GM12891 (cell line): ENCODE measurements around the gene DENND6A.
A peak's percentile ranks its signal among the peaks of the same experiment; 100 is the strongest.
"Not testable (repeated sequence)": the region's sequence is repeated elsewhere in the genome, so short reads cannot be mapped to it uniquely, and the experiment has no call there.

Experiments used
- DNase-seq: peaks from one replicate; pipeline ENCODE4 v3.0.0; 2011; ENCODE audit warnings: low spot score; ENCODE audit not compliant: insufficient read length
- FAIRE-seq: peaks from 2 replicates; lab custom pipeline; 2011; peaks lifted over from hg19 to GRCh38; lab: Jason Lieb, UNC
- PAX5 ChIP-seq: IDR thresholded peaks from 2 replicates; pipeline ENCODE4 v1.6.1; 2011; ENCODE audit warnings: low read length, moderate library complexity, mild to moderate bottlenecking; ENCODE audit not compliant: insufficient read depth, severe bottlenecking
- POLR2A ChIP-seq: IDR thresholded peaks from 2 replicates; pipeline ENCODE4 v1.6.1; 2011; ENCODE audit warnings: low read depth, low read length, control low read depth
- POLR2AphosphoS5 ChIP-seq: IDR thresholded peaks from 2 replicates; pipeline ENCODE4 v1.6.1; 2011; ENCODE audit warnings: low read depth, low read length, control low read depth
- POU2F2 ChIP-seq: IDR thresholded peaks from 2 replicates; pipeline ENCODE4 v1.6.1; 2011; ENCODE audit warnings: low read depth, mild to moderate bottlenecking, control low read depth, low read length, moderate library complexity
- SPI1 ChIP-seq: IDR thresholded peaks from 2 replicates; pipeline ENCODE4 v1.6.1; 2011; ENCODE audit warnings: low read depth, low read length, control low read depth
- TAF1 ChIP-seq: IDR thresholded peaks from 2 replicates; pipeline ENCODE4 v1.6.1; 2011; ENCODE audit warnings: low read depth, low read length, control low read depth

The DENND6A gene

DNA sequence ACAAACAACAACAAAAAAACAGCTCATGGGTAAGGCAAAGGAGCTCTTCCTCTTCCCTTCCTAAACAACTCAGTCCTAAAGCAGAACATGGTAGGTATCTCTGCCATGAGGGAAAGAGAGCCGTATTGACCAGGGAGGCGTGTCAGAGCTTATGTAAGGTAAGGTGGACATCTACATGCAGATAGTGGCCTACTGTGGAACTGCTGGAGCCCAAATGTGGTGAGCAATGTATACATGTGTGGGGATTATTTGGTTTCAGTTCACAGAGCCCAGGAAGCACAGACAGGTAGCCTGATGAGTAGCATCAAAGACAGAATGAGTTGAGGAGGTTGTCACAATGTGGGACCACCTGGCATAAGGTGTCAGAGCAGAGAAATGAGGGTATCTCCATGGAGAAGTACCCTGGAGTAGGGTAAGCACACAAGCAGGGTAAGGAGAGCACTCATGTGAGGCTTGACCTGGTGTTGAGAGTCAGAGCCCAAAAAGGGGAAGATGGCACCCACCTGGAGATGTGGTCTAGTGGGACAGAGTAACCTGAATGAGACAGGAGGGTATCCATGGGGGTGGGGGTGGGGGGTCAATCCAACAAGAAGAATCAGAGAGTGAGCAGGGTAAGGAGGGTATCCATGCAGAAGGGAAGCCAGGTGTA, 45.5 kb downstream of the DENND6A start:
- TF ChIP-seq SPI1 (no peak), TAF1 (no peak)
- no peak for DNase-seq
- peak; percentile 79 for FAIRE-seq

DNA sequence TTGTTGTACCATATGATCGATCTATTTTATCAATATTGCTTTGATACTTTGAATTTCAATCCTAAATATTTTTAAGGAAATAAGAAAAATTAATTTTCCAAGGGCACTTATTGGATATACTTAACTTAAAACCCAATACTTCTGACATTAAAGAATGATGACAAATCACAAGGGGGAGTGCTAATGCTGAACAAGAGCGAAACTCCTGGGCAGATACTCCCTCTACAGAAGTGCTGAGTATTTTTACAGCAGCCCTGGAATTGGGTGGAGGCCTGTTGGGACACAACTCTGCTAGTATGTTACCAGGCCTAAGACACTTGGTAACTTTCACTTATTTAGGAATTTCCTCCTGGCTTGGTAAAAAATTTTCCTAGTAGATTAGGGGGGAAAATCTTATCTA, 46.2 kb downstream of the DENND6A start:
- TF ChIP-seq POLR2A (no peak), TAF1 (no peak), PAX5 (no peak), POU2F2 (no peak), POLR2AphosphoS5 (no peak), SPI1 (no peak)
- no peak for DNase-seq
- no peak for FAIRE-seq

DNA sequence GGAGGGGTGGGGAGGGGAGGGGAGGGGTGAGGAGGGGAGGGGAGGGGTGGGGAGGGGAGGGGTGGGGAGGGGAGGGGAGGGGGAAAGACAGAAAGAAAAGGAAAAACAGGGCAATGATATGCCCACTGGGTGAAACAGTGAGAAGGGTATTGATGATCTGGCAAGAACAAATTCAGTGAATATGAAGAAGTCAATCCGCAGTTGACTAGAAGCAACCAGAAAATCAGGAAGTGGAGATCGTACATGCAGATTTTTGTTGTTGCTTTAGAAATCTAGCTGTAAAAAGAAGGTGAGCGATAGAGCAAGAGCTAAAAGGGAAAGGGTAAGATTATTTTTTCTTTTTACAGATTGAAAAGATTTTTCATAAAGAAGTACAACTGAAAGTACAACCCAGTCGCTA, 48.1 kb downstream of the DENND6A start:
- no peak for TF ChIP-seq PAX5
- TF ChIP-seq POU2F2 = no peak
- TF ChIP-seq SPI1 = no peak
- no peak for TF ChIP-seq POLR2A
- TF ChIP-seq POLR2AphosphoS5 = no peak
- no peak for TF ChIP-seq TAF1
- FAIRE-seq = no peak
- no peak for DNase-seq

DNA sequence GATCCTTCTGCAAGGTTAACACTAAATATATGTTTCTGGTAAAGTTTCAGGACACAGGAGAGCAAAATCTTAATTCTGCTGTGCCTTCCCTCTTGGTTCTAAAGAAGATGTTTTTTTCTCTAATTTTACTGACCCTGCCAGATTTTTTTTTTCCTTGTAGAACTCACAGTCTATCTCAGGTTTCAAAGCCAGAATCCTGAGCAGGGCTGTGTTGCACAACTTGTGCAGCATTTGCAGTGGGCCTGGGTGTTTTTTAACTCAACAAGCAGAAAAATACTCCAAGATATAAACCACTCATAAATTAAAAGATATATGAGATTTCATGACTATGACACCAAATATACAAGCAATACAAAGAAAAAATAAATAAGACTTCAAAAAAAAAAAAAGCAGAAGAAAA, 55.5 kb downstream of the DENND6A start:
- TF ChIP-seq PAX5 (no peak), POLR2AphosphoS5 (no peak), POU2F2 (no peak), SPI1 (no peak), TAF1 (no peak), POLR2A (no peak)
- no peak for DNase-seq
- no peak for FAIRE-seq

DNA sequence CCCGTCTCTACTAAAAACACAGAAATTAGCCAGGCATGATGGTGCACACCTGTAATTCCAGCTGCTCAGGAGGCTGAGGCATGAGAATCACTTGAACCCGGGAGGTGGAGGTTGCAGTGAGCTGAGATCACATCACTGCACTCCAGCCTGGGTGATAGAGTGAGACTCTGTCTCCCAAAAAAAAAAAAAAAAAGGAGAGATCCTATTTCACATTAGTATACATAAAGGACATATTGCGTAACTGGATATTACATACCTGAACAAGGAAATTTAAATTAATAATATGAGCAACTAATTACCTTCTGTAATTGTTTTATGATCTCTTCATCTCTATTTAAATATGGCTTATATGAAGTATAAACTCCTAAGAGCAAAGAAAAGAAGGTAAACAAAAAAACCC, 58.6 kb downstream of the DENND6A start:
- not testable (repeated sequence) for DNase-seq, FAIRE-seq

DNA sequence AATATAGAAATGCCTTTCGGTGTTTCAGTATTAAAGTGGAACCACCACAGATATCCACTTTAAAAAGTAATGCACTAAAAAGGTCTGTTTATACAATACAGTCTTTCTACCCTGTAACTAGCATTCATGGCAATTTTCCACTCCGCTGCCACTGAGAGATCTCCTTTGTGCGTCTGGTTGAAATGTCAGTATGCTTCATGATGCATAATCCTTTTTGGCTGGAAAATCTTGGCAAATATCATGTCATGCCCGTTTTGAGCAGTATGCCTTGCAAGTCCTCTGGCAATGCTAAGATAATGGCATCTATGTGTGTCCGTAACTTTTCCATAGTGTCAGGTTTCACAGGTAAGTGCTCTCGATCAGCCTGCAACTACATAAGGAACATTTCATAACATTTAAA, 64.9 kb downstream of the DENND6A start:
- FAIRE-seq (no peak), DNase-seq (no peak)
- TF ChIP-seq POLR2AphosphoS5 (no peak), PAX5 (no peak), TAF1 (no peak), POU2F2 (no peak), POLR2A (no peak), SPI1 (no peak)

DNA sequence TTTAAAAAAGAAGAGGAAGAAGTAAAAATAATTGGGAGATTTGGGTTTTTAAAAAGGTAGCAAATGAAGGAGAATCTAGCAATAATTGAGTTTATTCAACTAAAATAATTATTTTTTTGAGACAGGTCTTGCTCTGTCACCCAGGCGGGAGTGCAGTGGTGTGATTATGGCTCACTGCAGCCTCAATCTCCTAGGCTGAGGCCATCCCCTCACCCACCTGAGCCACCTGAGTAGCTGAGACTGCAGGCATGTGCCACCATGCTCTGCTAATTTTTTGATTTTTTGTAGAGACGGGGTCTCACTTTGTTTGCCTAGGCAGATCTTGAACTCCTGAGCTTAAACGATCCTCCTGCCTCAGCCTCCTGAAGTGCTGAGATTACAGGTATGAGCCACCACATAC, 68.1 kb downstream of the DENND6A start:
- FAIRE-seq (no peak), DNase-seq (no peak)
- TF ChIP-seq PAX5 (no peak), TAF1 (no peak), POLR2A (no peak), POLR2AphosphoS5 (no peak), POU2F2 (no peak), SPI1 (no peak)

DNA sequence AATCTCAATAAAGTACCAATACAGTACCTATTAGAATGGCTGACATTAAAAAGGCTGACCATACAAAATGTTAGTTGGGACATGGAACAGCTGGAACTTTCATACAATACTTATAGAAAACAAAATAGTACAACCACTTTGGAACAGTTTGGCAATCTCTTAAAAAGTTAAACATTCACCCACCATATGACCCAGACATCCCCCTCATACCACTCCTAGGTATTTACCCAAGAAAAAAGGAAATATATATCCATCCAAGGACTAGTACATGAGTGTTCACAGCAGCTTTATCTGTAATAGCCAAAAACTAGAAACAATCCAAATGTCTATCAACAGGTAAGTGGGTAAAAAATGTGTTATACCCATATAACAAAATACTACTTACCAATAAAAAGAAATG, 70.5 kb downstream of the DENND6A start:
- no peak for TF ChIP-seq POLR2A
- no peak for DNase-seq
- no peak for FAIRE-seq

DNA sequence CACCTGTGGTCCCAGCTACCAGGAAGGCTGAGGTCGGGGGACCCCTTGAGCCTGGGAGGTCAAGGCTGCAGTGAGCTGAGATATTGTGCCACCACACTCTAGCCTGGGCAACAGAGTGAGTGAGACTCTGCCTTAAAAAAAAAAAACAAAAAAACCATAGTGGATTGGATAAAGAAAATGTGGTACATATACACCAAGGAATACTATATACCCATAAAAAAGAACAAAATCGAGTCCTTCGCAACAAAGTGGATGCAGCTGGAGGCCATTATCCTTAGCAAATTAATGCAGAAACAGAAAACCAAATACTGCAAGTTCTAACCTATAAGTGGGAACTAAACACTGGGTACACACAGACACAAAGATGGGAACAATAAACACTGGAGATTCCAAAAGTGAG, 75.1 kb downstream of the DENND6A start:
- TF ChIP-seq SPI1 (no peak), TAF1 (no peak), POLR2AphosphoS5 (no peak), PAX5 (no peak), POLR2A (no peak), POU2F2 (no peak)
- FAIRE-seq = no peak

DNA sequence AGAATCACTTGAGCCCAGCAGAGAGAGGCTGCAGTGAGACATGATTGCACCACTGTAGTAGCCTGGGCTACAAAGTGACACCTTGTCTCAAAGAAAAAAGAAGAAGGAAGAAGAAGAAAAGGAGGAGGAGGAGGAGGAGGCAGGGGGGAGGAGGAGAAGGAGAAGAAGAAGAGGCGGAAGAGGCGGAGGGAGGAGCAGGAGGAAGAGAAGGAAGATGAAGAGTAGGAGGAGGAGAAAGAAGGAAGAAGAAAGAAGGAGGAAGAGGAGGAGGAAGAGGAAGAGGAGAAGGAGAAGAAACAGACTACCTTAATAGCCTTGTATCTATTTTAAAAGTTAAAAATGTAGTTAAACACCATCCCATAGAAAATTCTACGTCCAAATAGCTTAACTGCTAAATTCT, 76.6 kb downstream of the DENND6A start:
- DNase-seq (no peak), FAIRE-seq (no peak)
- TF ChIP-seq TAF1 (no peak), POU2F2 (no peak), POLR2A (no peak), SPI1 (no peak), PAX5 (no peak), POLR2AphosphoS5 (no peak)

More for the DNA sequence above, 75.1 kb downstream of the DENND6A start:
- no peak for DNase-seq

DNA sequence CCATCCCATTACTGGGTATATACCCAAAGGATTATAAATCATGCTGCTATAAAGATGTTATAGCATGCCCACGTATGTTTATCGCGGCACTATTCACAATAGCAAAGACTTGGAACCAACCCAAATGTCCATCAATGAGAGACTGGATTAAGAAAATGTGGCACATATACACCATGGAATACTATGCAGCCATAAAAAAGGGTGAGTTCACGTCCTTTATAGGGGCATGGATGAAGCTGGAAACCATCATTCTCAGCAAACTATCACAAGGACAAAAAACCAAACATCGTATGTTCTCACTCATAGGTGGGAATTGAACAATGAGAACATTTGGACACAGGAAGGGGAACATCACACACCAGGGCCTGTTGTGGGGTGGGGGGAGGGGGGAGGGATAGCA, 81.0 kb downstream of the DENND6A start:
- DNase-seq, FAIRE-seq: not testable (repeated sequence)

DNA sequence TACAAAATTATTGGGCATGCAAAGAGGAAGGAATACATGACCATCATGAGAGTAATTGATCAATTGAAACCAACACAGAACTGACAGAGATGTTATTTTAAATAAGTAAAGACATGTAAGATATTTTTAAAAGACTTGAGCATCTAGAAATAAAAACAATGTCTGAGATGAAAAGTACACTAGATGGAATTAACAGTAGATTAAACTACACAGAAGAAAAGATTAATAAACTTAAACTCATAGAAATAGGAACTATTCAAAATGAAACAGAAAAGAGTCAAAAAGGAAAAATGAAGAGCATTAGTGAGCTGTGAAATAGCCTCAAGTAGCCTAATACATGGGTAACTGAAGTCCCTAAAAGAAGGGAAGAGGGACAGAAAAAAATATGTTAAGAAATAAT, 87.2 kb downstream of the DENND6A start:
- DNase-seq (no peak), FAIRE-seq (no peak)
- TF ChIP-seq POLR2AphosphoS5 = no peak
- TF ChIP-seq PAX5 = no peak
- TF ChIP-seq TAF1 = no peak
- no peak for TF ChIP-seq SPI1
- no peak for TF ChIP-seq POU2F2
- no peak for TF ChIP-seq POLR2A
